ENCODE results near the gene LYSET.
"Not testable (repeated sequence)": the region's sequence is repeated elsewhere in the genome, so short reads cannot be mapped to it uniquely, and the experiment has no call there.

The LYSET gene

GRCh38 chr14:93230539-93230938 lies 45.4 kb downstream of the LYSET start:
- DNase-seq (no peak), ATAC-seq (no peak)
- H3K9me3 Mint-ChIP-seq = no peaks in the 10 kb centered on the region
- H3K4me3 Mint-ChIP-seq = peak overlapping the region; percentile 68
- H3K4me1 Mint-ChIP-seq = peaks cover 11% of the 10 kb centered on the region
- H3K27ac Mint-ChIP-seq = no peak overlapping the region
- peaks cover 11% of the 10 kb centered on the region for H3K27me3 Mint-ChIP-seq
- peaks cover 31% of the 10 kb centered on the region for H3K36me3 Mint-ChIP-seq (ENCODE audit: low read depth)

- H3K4me1 Mint-ChIP-seq = peaks cover 11% of the 10 kb centered on the region
- peaks cover 11% of the 10 kb centered on the region for H3K27me3 Mint-ChIP-seq
- H3K36me3 Mint-ChIP-seq (ENCODE audit: low read depth) = peaks cover 24% of the 10 kb centered on the region
- no peaks in the 10 kb centered on the region for H3K9me3 Mint-ChIP-seq
- H3K27ac Mint-ChIP-seq = no peak overlapping the region
- no peak for DNase-seq
- peak overlapping the region; percentile 68 for H3K4me3 Mint-ChIP-seq
- no peak for ATAC-seq
Observed at GRCh38 chr14:93231129-93231979, 46.2 kb downstream of the LYSET start.

GRCh38 chr14:93232159-93232558 lies 47.0 kb downstream of the LYSET start:
- H3K27me3 Mint-ChIP-seq = peaks cover 11% of the 10 kb centered on the region
- no peak overlapping the region for H3K27ac Mint-ChIP-seq
- ATAC-seq (no peak), DNase-seq (no peak)
- H3K4me1 Mint-ChIP-seq = peaks cover 14% of the 10 kb centered on the region
- H3K9me3 Mint-ChIP-seq = no peaks in the 10 kb centered on the region
- H3K36me3 Mint-ChIP-seq (ENCODE audit: low read depth) = peaks cover 19% of the 10 kb centered on the region
- no peak overlapping the region for H3K4me3 Mint-ChIP-seq

- Mint-ChIP-seq H3K4me1 (peaks cover 17% of the 10 kb centered on the region), H3K27me3 (peaks cover 11% of the 10 kb centered on the region)
- not testable (repeated sequence) for H3K9me3 Mint-ChIP-seq; H3K4me3 Mint-ChIP-seq; H3K36me3 Mint-ChIP-seq (ENCODE audit: low read depth); H3K27ac Mint-ChIP-seq; DNase-seq; ATAC-seq
Observed at GRCh38 chr14:93233078-93233477, 48.0 kb downstream of the LYSET start.

GRCh38 chr14:93234798-93235197 lies 49.7 kb downstream of the LYSET start:
- Mint-ChIP-seq H3K36me3 (ENCODE audit: low read depth) (peaks cover under 1% of the 10 kb centered on the region), H3K4me3 (no peak overlapping the region), H3K27me3 (peaks cover 11% of the 10 kb centered on the region), H3K27ac (no peak overlapping the region), H3K9me3 (no peaks in the 10 kb centered on the region), H3K4me1 (peaks cover 17% of the 10 kb centered on the region)
- ATAC-seq (no peak), DNase-seq (no peak)

Measured in activated naive CD8-positive, alpha-beta T cell treated with anti-CD3 and anti-CD28 coated beads, Interleukin-2, amount 50 U/mL, for 24 hours (primary cell).